GM18508 (cell line): Measurements from ENCODE around the gene OSM.

Experiments used
- ATAC-seq: cut with Tn5 transposase; IDR thresholded peaks from one replicate; pipeline ENCODE4 v1.9.1; 2021; ENCODE audit warnings: moderate number of reproducible peaks; ENCODE audit not compliant: insufficient read depth, unreplicated experiment

OSM gene

GRCh38 chr22:30286331-30286730 is 19.7 kb upstream of the OSM start:
- no peak for ATAC-seq

GRCh38 chr22:30285846-30286200 is 19.2 kb upstream of the OSM start:
- no peak for ATAC-seq

- ATAC-seq, result no peak
These were observed 18.7 kb upstream of the OSM start for GRCh38 chr22:30285176-30285845.

GRCh38 chr22:30284666-30285065 is 18.0 kb upstream of the OSM start:
- ATAC-seq, result no peak

- ATAC-seq, result no peak
These were observed 17.5 kb upstream of the OSM start for GRCh38 chr22:30284172-30284571.

GRCh38 chr22:30283342-30283741 is 16.7 kb upstream of the OSM start:
- no peak for ATAC-seq

- no peak for ATAC-seq
These were observed 16.0 kb upstream of the OSM start for GRCh38 chr22:30282616-30283046.

GRCh38 chr22:30280505-30280904 is 13.9 kb upstream of the OSM start:
- no peak for ATAC-seq

GRCh38 chr22:30279932-30280331 is 13.3 kb upstream of the OSM start:
- no peak for ATAC-seq

GRCh38 chr22:30279046-30279788 is 12.6 kb upstream of the OSM start:
- ATAC-seq, result no peak

- ATAC-seq, result no peak
These were observed 11.1 kb upstream of the OSM start for GRCh38 chr22:30277547-30278344.

GRCh38 chr22:30276039-30276438 is 9.4 kb upstream of the OSM start:
- ATAC-seq, result no peak

GRCh38 chr22:30275625-30276024 is 9.0 kb upstream of the OSM start:
- no peak for ATAC-seq

GRCh38 chr22:30274437-30274812 is 7.8 kb upstream of the OSM start:
- ATAC-seq, result no peak

- no peak for ATAC-seq
These were observed 7.2 kb upstream of the OSM start for GRCh38 chr22:30273711-30274436.

GRCh38 chr22:30272781-30273601 is 6.3 kb upstream of the OSM start:
- ATAC-seq, result no peak

GRCh38 chr22:30270832-30271231 is 4.2 kb upstream of the OSM start:
- ATAC-seq, result no peak

GRCh38 chr22:30268331-30268730 is 1.7 kb upstream of the OSM start:
- ATAC-seq, result no peak

GRCh38 chr22:30267382-30268302 is 991 bp upstream of the OSM start:
- ATAC-seq, result no peak
